GM12872 (cell line): ENCODE results near the gene FLACC1.

Experiments
- CTCF ChIP-seq: IDR thresholded peaks from 3 replicates; pipeline ENCODE4 v1.5.1; 2011; ENCODE audit warnings: low read depth, mild to moderate bottlenecking, low read length, moderate library complexity; ENCODE audit not compliant: insufficient read depth

The FLACC1 gene

GRCh38 chr2:201270293-201271001 is 86.7 kb downstream of the FLACC1 start:
- TF ChIP-seq CTCF, result no peak

- TF ChIP-seq CTCF, result no peak
Observed at GRCh38 chr2:201269764-201270163, 87.4 kb downstream of the FLACC1 start.

- TF ChIP-seq CTCF, result no peak
Observed at GRCh38 chr2:201267278-201268030, 89.7 kb downstream of the FLACC1 start.

- no peak for TF ChIP-seq CTCF
Observed at GRCh38 chr2:201266629-201267028, 90.5 kb downstream of the FLACC1 start.

- no peak for TF ChIP-seq CTCF
Observed at GRCh38 chr2:201264472-201265173, 92.5 kb downstream of the FLACC1 start.

GRCh38 chr2:201263779-201264178 is 93.4 kb downstream of the FLACC1 start:
- TF ChIP-seq CTCF, result no peak

GRCh38 chr2:201262718-201263117 is 94.4 kb downstream of the FLACC1 start:
- TF ChIP-seq CTCF, result no peak
